Activated naive CD4-positive, alpha-beta T cell treated with anti-CD3 and anti-CD28 coated beads, Interleukin-2, amount 50 U/mL, for 16 hours (primary cell): ENCODE measurements around the gene KIAA1217.

Experiments used
- DNase-seq: peaks from one replicate; pipeline ENCODE4 v3.0.0-alpha.2; 2020

KIAA1217 gene

GRCh38 chr10:24448351-24448999 is 239.5 kb downstream of the KIAA1217 start:
- DNase-seq: no peak

DNA sequence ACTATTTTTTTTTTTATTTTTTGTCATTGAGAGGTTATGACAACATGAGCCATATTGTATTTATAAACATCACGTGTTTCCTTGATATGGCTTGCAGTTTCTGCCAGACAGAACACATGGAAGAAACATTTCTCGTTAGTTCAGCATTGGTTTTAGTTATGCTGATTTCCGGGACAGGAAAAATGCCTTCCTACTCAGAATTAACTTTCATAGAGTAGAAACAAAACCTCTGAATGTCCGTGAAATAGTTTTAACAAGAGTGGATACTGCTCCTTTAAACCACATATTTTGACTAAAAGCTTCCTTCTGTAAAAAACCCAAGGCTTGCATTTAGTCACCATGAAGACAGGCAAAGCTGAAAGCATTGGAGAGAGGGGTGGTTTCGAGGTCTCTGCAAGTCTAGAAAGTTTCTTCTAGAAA is 240.4 kb downstream of the KIAA1217 start:
- no peak for DNase-seq

DNA sequence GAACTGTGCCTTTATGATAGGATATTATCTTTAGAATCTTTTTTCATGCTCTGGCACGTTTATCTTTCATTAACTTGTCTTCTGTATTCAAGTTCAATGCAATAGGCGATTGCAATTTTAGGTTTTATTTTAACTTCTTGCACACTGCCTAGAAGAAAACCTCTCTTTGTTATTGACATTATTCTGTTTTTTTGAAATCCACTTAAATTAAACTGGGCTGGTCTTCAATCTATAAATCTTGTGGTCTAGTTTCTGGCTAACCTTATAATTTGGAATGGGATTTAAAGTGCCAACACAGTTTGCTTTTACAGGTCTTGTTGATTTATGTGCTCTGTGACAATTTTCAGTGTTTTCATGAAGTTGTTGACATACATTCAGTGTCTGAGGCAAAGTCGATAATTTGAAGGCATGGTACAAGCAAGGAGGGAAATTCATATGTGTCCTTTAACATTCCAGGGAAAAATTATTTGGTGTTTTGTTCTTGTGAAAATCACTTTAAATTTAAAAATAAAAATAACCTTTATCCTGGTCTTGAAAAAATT is 240.9 kb downstream of the KIAA1217 start:
- no peak for DNase-seq

DNA sequence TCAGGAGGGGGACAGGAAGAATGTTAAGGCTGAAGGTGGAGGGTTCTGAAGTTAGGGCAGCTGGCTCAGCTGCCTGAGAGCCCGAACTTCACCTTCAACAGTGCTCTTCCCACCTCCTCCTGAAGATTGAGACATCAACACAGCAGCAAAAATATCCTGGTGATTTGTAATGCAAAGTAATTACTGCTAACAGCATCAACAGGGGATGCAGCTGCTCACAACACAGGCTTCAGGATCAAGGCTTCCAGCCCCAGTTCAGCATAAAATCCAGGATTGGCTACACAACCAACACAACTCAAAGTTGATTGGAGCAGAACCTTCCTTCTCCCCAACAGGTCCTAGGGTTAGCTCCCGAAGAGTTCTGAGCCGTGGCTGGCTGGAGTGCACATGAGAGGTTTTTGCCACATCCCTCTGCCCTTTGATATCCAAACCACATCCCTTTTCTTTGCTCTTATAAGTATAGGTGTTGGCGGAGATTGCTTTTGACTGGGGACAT is 242.4 kb downstream of the KIAA1217 start:
- no peak for DNase-seq

- DNase-seq: no peak
These were observed 243.1 kb downstream of the KIAA1217 start for GRCh38 chr10:24452030-24452429.

GRCh38 chr10:24453404-24453830 is 244.5 kb downstream of the KIAA1217 start:
- DNase-seq: no peak

DNA sequence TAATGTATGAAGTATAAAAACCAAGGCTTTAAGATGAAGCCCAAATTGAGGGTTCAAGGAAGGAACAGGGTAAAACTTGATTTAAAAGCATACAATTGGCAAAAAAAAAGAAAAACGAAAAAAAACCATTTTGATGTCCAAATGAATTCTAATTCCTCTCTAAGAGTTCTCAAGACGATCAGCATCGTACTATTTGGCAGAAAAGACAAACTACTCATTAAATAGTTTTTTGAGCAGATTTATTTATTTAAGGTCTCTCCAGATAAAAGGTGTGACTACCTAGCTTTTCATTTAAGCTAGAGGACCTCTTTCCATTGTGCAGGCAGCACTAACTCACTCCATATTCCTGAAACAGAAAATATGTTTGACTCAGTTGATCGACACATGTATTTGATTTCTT is 245.0 kb downstream of the KIAA1217 start:
- no peak for DNase-seq

DNA sequence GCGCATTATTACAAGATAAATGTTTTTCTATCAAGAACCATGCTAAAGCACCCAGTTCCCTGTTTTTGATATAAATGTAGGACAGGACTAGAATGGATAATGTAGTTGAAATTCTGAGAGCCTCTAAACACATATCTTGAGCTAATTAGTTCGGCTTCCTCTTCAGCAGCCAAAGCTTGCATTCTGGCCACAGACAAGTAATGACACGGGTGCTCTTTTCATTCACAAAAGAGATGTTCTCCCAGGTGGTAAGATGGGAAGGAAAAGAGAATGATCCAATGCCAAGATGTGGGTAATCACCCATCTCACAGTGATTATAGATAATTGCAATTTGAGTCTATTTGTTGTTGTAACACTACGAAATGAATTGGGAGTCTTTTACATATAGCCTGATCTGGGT is 246.5 kb downstream of the KIAA1217 start:
- no peak for DNase-seq

GRCh38 chr10:24456322-24456721 is 247.4 kb downstream of the KIAA1217 start:
- DNase-seq: no peak

- DNase-seq: no peak
These were observed 248.9 kb downstream of the KIAA1217 start for GRCh38 chr10:24457661-24458318.

DNA sequence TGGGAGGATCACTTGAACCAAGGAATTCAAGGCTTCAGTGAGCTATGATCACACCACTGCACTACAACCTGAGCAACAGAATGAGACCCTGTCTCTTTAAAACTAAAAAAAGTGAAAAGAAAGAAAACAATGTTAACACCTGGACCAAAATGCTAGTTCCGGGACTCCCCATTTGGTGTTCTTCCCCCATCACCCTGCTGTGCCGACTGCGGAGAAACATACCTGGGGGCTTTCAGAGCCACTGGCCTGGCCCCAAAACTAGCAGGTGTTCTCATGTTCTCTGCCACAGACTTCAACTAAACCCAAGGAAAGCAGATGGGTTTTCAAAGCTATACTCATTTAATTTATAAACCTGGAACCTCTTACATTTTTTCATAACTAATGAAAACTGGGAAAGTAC is 250.9 kb downstream of the KIAA1217 start:
- no peak for DNase-seq

GRCh38 chr10:24462291-24462813 is 253.4 kb downstream of the KIAA1217 start:
- no peak for DNase-seq

- DNase-seq: no peak
These were observed 254.1 kb downstream of the KIAA1217 start for GRCh38 chr10:24462889-24463552.

GRCh38 chr10:24463611-24464426 is 254.9 kb downstream of the KIAA1217 start:
- no peak for DNase-seq

DNA sequence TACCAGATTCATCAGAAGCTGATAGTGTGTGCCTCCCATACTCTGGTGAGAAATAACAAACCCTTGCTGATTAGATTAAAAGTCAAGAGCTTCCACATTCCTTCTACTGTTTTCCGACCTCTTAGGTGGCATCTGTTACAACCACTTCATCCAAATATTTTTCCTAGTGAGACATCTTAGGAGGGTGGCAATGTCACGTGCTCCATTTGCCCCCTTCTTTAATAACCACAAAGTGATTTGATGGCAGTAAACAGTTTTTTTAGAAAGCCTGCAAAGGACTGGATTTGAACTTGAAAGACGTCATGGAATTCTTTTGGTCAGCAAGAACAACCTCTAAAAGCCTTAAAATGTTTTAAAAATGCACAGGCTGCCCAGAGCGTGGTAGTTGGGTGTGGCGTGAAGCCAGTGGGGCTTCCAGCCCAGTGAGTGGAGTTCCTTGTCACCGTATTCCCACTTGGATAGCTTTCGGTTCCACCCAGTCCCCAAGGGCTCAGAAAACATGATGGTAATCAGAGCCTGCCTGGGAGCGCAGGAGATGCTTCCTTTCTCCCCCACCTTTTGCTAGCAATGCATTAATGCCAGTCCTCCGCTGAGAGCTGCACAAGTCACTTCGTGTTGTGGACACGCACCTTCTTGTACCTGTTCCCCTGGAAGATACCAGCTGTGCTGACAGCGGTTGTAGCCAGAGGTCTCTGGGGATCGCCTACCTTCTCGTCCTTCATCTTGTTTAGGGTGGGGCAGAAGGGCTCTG is 256.4 kb downstream of the KIAA1217 start:
- no peak for DNase-seq

GRCh38 chr10:24465891-24466818 is 257.2 kb downstream of the KIAA1217 start:
- no peak for DNase-seq

- no peak for DNase-seq
These were observed 258.2 kb downstream of the KIAA1217 start for GRCh38 chr10:24467136-24467535.

DNA sequence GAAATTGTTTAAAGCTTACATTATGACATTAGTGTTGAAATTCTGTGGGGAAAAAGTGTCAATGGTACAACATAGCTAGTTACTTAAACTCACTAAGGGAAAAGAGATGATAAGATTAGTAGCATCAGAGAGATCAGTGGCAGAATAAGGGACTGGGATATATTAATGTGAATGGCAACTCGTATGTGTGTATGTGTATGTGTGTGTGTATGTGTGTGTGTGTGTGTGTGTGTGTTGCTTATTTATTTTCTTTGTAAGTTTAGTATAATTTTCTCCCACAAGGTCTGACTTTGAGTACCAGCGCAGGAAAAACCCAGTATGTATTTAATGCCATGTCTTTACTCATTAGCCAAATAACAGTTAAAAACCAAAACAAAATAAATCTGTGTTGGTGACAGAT is 258.7 kb downstream of the KIAA1217 start:
- no peak for DNase-seq

DNA sequence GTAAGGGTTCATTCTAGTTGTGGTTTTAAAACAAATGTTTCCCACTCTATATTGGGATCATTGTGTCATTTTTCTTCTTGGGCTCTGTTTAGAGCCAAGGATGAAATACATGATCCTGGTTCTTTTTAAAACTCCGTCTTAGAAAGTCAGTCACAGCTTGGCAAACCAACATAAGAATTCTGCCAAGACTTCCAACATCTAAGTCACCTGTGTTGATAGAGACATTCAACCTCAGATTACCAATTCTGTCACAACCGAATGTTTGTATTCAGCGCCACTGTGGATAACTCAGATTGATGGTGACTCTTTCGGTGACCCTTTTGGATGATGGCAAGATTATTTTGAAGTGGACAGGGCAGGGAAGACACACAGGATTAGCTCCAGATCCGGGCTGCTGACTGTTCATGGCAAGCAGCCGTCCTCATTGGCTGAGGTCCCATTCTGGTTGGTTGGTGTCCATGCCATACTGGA is 259.4 kb downstream of the KIAA1217 start:
- no peak for DNase-seq

DNA sequence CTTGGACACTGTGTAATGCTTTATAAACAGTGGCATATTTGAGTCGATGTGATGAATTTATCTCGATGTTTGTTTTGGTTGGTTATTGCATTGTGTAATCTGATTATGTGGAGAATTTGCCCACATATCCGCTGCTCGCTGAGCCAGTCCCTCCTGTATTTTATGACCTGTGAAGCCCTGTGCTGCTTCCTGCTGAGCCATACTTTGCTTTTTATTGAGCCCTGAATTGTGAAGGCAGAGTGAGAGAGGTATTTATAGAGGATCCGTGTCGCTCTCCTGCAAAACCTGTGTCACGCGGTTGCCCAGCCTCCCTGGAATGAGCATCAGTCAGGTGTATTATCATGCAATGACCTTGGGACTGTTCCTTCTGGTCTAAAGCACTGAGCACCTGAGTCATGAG is 261.1 kb downstream of the KIAA1217 start:
- no peak for DNase-seq

DNA sequence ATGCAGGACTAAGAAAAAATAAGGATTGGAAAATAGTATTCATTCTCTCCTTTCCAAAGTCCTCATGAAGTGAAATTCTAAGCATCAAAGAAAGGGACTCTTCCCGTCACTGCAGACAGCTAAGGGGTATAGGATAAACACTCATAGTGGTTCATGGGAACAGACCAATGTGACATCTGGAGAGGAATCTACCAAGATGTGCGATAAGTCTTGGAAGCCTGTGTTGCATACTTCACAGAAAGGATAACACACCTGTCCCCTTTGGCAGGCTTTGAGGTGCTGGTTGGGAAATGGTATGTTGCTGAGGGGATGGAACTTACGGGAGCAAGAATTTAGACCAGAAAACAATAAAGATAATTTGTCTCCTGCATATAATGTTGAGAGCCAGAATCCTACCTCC is 266.7 kb downstream of the KIAA1217 start:
- no peak for DNase-seq
